Stimulated activated effector memory CD8-positive, alpha-beta T cell treated with anti-CD3 and anti-CD28 coated beads, Interleukin-12 subunit alpha, Interleukin-12 subunit beta, amount 100 ng/mL, for 72 hours (primary cell): ENCODE results near the gene DCDC2C.

Source experiments
- ATAC-seq: fragments of 150-1000 bp; cut with Tn5 transposase; 2 replicates; pipeline ENCODE4 v1.10.0; 2021
- DNase-seq, 2 donors: peaks; one replicate each; pipeline ENCODE4 v3.0.0; 2021 to 2022; ENCODE audit warnings: low spot score in 2 of 2
- H3K27ac Mint-ChIP-seq: one replicate; pipeline ENCODE4 v1.8.0; 2022; ENCODE audit warnings: mild to moderate bottlenecking, mixed read lengths
- H3K36me3 Mint-ChIP-seq: one replicate; pipeline ENCODE4 v1.8.0; 2022; ENCODE audit warnings: mild to moderate bottlenecking, mixed read lengths
- H3K4me1 Mint-ChIP-seq: one replicate; pipeline ENCODE4 v1.8.0; 2022; ENCODE audit warnings: mixed read lengths
- H3K4me3 Mint-ChIP-seq: one replicate; pipeline ENCODE4 v1.8.0; 2022; ENCODE audit warnings: mild to moderate bottlenecking, mixed read lengths
- H3K9me3 Mint-ChIP-seq: one replicate; pipeline ENCODE4 v1.8.0; 2022; ENCODE audit warnings: mixed read lengths

DCDC2C gene

GRCh38 chr2:3725458-3726250 lies 22.3 kb downstream of the DCDC2C start:
- no peaks in the 10 kb centered on the region for H3K4me1 Mint-ChIP-seq
- H3K9me3 Mint-ChIP-seq = no peaks in the 10 kb centered on the region
- ATAC-seq (no peak), DNase-seq (no peak)
- no peak overlapping the region for H3K4me3 Mint-ChIP-seq
- H3K27ac Mint-ChIP-seq = no peak overlapping the region
- no peaks in the 10 kb centered on the region for H3K36me3 Mint-ChIP-seq

DNA sequence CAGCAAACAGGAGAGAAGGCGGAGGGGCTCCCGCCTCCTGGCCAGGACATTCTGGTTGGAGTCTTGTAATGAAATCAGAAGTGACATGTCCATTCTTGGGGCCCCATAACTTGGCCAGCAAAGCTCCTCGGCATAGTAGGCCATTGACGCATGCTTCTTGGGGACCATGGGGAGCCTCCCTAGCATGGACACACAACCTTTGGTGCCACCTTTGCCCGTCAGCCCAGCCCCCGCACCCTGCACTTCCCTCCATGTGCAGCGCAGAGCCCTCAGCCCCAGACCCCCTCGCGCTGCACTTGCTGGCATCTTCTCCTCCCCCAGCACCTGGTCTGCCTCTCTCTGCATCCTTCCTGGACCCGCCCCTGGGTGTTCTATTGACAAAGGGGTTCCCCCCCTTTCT lies 23.1 kb downstream of the DCDC2C start:
- Mint-ChIP-seq H3K4me1 (no peaks in the 10 kb centered on the region), H3K4me3 (no peak overlapping the region), H3K36me3 (no peaks in the 10 kb centered on the region), H3K27ac (no peak overlapping the region), H3K9me3 (no peaks in the 10 kb centered on the region)
- ATAC-seq = no peak
- DNase-seq = no peak

DNA sequence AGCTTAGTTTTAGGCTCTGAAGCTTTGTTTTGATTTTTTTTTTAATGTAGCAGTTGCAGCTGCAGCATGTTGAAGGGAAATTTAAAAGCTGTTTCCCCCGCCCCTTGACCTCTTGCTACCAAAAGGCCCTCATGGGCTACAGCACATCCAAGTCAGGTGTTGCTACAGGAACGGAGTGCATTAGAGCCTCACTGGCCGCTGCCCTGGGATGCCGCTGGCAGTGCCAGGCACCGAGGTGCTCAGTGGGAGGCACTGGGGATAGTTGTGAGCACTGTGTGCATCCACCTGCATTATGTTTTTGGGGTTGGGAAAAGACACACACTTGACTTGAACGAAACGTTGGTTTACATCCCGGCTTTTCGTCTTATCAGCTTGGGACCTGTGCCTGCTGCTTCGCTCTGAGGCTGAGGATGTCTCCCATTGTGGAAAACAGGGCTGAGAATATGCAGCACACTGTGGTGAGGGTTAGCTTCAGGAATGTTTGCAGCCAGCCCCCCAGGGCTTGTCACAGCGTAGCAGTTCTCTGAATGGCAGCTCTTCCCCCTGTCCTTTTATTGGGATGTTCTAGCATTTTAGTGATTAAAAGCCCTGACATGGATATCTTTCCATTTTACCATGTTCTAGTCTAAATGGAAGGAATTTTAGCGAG lies 24.1 kb downstream of the DCDC2C start:
- no peaks in the 10 kb centered on the region for H3K9me3 Mint-ChIP-seq
- no peaks in the 10 kb centered on the region for H3K4me1 Mint-ChIP-seq
- H3K36me3 Mint-ChIP-seq = no peaks in the 10 kb centered on the region
- DNase-seq = no peak
- ATAC-seq = no peak
- H3K4me3 Mint-ChIP-seq = no peak overlapping the region
- H3K27ac Mint-ChIP-seq = no peak overlapping the region

- DNase-seq = no peak
- no peaks in the 10 kb centered on the region for H3K9me3 Mint-ChIP-seq
- no peak for ATAC-seq
- no peaks in the 10 kb centered on the region for H3K4me1 Mint-ChIP-seq
- no peaks in the 10 kb centered on the region for H3K36me3 Mint-ChIP-seq
- H3K27ac Mint-ChIP-seq = no peak overlapping the region
- no peak overlapping the region for H3K4me3 Mint-ChIP-seq
Observed at GRCh38 chr2:3728104-3729054, 25.0 kb downstream of the DCDC2C start.

DNA sequence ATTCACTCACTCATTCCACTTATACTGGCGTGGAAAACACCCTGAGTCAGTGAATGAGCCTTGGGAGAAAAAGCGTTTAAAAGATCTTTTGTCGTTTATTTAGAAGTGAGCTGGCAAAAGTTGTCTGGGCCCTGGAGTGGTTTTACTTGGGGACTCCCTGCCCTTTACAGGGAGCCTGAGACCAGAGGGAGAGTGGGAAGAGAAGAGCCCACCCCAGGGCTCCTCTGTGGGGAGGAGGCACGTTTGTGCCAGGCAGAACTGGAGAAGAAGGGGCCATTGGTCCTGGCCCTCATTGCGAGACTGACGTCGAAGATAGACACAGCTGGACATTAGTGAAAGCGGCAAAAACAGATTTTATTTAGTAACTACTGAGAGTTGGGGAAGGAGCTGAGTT lies 25.7 kb downstream of the DCDC2C start:
- Mint-ChIP-seq H3K27ac (no peak overlapping the region), H3K4me3 (no peak overlapping the region), H3K9me3 (no peaks in the 10 kb centered on the region), H3K36me3 (no peaks in the 10 kb centered on the region), H3K4me1 (no peaks in the 10 kb centered on the region)
- ATAC-seq (no peak), DNase-seq (no peak)

GRCh38 chr2:3729786-3730185 lies 26.4 kb downstream of the DCDC2C start:
- H3K36me3 Mint-ChIP-seq = no peaks in the 10 kb centered on the region
- no peaks in the 10 kb centered on the region for H3K4me1 Mint-ChIP-seq
- no peak overlapping the region for H3K27ac Mint-ChIP-seq
- no peaks in the 10 kb centered on the region for H3K9me3 Mint-ChIP-seq
- no peak overlapping the region for H3K4me3 Mint-ChIP-seq
- no peak for ATAC-seq
- DNase-seq = no peak

DNA sequence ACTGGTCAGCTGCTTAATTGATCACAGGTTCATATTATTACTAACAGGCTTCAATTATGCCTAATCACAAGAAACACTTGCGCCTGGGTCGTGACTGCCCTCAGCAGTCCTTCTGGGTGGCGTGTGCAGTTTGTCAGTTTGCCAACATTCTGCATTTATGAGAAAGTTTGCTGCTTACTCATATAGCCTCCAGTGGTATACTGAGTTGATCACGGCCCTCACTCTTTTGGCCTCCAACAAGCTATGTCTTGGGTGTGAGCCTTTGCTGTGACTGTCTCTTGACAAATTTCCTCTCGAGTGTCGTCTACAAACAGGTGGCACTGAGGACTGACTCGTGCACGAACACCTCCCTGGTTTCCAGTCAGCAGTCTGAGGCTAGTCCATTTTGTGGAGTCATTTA lies 27.3 kb downstream of the DCDC2C start:
- DNase-seq (no peak), ATAC-seq (no peak)
- no peak overlapping the region for H3K4me3 Mint-ChIP-seq
- no peaks in the 10 kb centered on the region for H3K4me1 Mint-ChIP-seq
- no peaks in the 10 kb centered on the region for H3K36me3 Mint-ChIP-seq
- H3K27ac Mint-ChIP-seq = no peak overlapping the region
- H3K9me3 Mint-ChIP-seq = no peaks in the 10 kb centered on the region

GRCh38 chr2:3731829-3732228 lies 28.5 kb downstream of the DCDC2C start:
- no peak overlapping the region for H3K27ac Mint-ChIP-seq
- no peaks in the 10 kb centered on the region for H3K4me1 Mint-ChIP-seq
- no peak overlapping the region for H3K4me3 Mint-ChIP-seq
- DNase-seq (no peak), ATAC-seq (peak; percentile 22)
- H3K36me3 Mint-ChIP-seq = no peaks in the 10 kb centered on the region
- no peaks in the 10 kb centered on the region for H3K9me3 Mint-ChIP-seq

DNA sequence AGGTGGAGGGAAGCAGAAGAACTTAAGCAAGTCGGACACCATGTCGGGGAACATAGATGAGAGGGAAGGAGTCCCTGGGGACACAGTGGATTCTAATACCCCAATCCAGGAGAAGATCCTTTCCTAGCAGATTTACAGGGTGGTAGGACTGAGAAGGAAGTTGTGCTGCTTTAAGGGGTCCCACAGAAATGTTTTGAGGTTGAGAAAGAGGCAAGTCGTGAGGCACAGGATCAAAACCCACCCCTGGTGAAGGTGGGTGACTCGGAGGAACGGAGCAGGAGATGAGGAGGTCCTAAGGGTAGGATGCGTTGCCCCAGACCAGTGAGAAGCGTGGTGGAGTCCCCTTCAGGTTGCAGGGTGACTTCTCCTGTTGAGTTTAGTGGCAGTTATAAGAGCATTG lies 32.7 kb downstream of the DCDC2C start:
- Mint-ChIP-seq H3K4me3 (no peak overlapping the region), H3K9me3 (no peaks in the 10 kb centered on the region), H3K4me1 (no peaks in the 10 kb centered on the region), H3K27ac (no peak overlapping the region), H3K36me3 (no peaks in the 10 kb centered on the region)
- DNase-seq (no peak), ATAC-seq (no peak)

DNA sequence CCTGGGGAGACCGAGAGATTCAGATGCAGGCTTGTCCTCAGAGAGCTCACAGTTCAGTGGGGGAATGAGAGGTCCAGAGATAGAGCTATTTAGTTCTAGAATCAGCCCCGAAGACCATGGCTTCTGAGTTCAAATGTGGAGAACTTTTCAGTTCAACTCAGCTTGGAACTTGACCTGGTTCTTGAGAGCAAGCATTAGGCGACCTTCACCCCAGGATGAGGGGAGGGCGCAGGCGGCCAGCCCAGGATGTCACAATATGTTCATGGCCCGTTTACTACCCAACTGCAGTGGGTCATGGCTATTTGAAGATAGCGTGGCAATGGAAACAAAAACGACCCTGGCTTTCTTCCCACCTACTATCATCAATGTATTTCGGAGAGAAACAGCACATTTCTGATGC lies 33.8 kb downstream of the DCDC2C start:
- DNase-seq (no peak), ATAC-seq (no peak)
- Mint-ChIP-seq H3K9me3 (no peaks in the 10 kb centered on the region), H3K4me1 (no peaks in the 10 kb centered on the region), H3K27ac (no peak overlapping the region), H3K4me3 (no peak overlapping the region), H3K36me3 (no peaks in the 10 kb centered on the region)

DNA sequence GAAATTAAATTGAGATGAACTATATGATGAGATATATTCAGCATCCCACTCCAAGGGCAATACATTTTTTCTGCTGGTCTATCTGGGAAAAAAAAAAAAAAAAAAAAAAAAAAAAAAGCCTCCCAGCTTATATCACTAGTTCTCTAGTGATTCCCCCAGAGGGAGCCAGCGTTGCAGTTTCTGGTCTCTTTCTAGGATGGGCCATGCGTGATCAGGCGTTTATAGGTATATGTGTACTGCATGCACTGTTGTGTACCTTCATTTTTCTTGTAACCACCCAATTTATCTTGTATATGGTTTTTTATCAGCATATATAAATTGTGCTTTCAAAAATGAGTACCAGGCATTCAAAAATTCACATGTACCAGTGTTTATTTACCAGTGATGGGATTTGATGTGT lies 35.1 kb downstream of the DCDC2C start:
- Mint-ChIP-seq H3K36me3 (no peaks in the 10 kb centered on the region), H3K4me1 (no peaks in the 10 kb centered on the region), H3K4me3 (no peak overlapping the region), H3K9me3 (no peaks in the 10 kb centered on the region), H3K27ac (no peak overlapping the region)
- no peak for DNase-seq
- ATAC-seq = no peak

GRCh38 chr2:3739313-3739712 lies 35.9 kb downstream of the DCDC2C start:
- no peak for DNase-seq
- no peak for ATAC-seq
- Mint-ChIP-seq H3K4me1 (no peaks in the 10 kb centered on the region), H3K9me3 (no peaks in the 10 kb centered on the region), H3K36me3 (no peaks in the 10 kb centered on the region), H3K27ac (no peak overlapping the region), H3K4me3 (no peak overlapping the region)

DNA sequence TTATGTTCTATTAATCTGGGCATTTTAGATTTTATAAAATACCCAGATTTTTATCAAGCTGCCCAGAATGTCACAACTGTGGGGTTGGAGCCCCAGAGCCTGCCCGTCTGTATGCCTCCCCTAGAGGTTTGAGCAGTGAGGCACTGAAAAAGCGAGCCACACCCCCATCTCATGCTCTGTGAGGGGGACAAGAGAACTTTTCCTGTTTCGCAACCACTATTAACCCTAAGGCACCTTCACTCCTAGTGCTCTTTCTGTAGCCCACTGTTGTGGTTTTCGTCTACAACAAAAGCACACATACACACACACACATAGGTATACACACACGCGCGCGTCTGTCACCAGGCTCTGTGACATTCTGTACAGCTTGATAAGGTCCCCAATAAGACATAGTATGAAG lies 38.0 kb downstream of the DCDC2C start:
- ATAC-seq = no peak
- H3K27ac Mint-ChIP-seq = no peak overlapping the region
- no peaks in the 10 kb centered on the region for H3K9me3 Mint-ChIP-seq
- H3K36me3 Mint-ChIP-seq = no peaks in the 10 kb centered on the region
- DNase-seq = no peak
- no peaks in the 10 kb centered on the region for H3K4me1 Mint-ChIP-seq
- H3K4me3 Mint-ChIP-seq = no peak overlapping the region

DNA sequence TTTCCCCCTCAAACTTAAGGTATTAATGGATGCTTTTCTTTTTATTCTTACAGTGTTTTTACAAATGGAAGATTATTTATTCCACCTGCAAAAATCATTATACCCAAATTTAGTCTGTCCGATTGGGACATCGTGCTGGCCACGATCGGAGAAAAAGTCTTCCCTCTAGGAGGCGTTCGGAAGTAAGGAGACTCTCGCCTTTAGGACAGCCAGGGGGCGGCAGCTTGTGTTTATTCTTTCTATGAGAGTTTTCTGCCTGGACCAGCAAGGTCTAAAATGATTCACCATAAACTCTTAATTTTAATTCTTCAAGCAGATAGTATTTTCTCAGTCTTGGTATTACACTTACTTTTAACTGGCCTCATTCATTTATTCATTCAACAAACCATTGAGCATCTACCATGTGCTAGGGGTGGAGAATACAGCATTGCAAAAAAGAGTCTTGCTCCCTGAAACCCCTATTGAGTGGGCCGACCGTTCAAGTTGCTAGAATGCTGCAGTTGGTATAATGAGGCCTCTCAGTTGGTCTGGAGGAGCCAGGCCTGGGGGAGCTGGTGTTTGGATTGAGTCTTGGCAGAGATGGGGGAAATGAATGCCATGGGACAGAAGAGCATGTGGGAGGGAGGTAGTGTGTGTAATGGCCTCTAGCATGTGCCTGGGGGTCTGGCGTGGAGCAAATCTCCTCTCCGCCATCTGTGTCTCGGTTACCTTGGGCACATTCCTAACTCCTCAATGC lies 38.7 kb downstream of the DCDC2C start:
- ATAC-seq = no peak
- Mint-ChIP-seq H3K36me3 (no peaks in the 10 kb centered on the region), H3K9me3 (no peaks in the 10 kb centered on the region), H3K27ac (no peak overlapping the region), H3K4me3 (no peak overlapping the region), H3K4me1 (no peaks in the 10 kb centered on the region)
- no peak for DNase-seq
